ENCODE data around the gene CYB561A3. TPM values are rescaled to one million over a fixed set of nuclear protein-coding genes. Genes with fewer than 3 reads are reported as not detected.
A peak's percentile ranks its signal among the peaks of the same experiment; 100 is the strongest.

CYB561A3 gene
- polyA plus RNA-seq (2013, experiment 1 of 4): 23.1 TPM
- polyA plus RNA-seq (2013, experiment 2 of 4): 21.1 TPM
- 16.5 TPM for polyA plus RNA-seq (2013, experiment 3 of 4)
- polyA plus RNA-seq (2013, experiment 4 of 4): 15.2 TPM

- WGBS, 2 experiments: 0% methylated on average over 63 of the region's 63 CpGs
- H3K4me1 ChIP-seq (ENCODE audit: control insufficient read depth, insufficient read depth, low read length): peaks cover 6% of the 10 kb centered on the region
Measured at GRCh38 chr11:61361741-61362541, at the start of gene CYB561A3, which contains the start of gene TMEM138. Gene CYB561A3 (minus strand): TSS chr11:61361882. CDS start chr11:61356713, 5,169 bp downstream. Gene TMEM138 (plus strand): TSS chr11:61362374. CDS start chr11:61364391, 2,017 bp downstream.

GRCh38 chr11:61406991-61407728 is 45.5 kb upstream of the CYB561A3 start:
- no peaks in the 10 kb centered on the region for H3K27me3 ChIP-seq (ENCODE audit: control insufficient read depth, insufficient read depth, low read length, poor library complexity, severe bottlenecking)
- no peaks in the 10 kb centered on the region for H3K4me1 ChIP-seq (ENCODE audit: control insufficient read depth, insufficient read depth, low read length)
- no peak overlapping the region for H3K4me3 ChIP-seq (ENCODE audit: insufficient read depth, low read depth, low read length)
- no peak overlapping the region for H3K27ac ChIP-seq (ENCODE audit: insufficient read depth, low read depth, low read length, poor library complexity, severe bottlenecking)
- H3K9me3 ChIP-seq (ENCODE audit: control insufficient read depth, low read length): no peaks in the 10 kb centered on the region
- 95 to 96% methylated on average over 5 of the region's 5 CpGs for WGBS, 2 experiments
- peaks cover 86% of the 10 kb centered on the region for H3K36me3 ChIP-seq (ENCODE audit: control insufficient read depth, insufficient read depth, low read length)

More at GRCh38 chr11:61361741-61362541, at the start of gene CYB561A3, which contains the start of gene TMEM138:
- peak within 1 kb of the TSS; percentile 87 for H3K4me3 ChIP-seq (ENCODE audit: insufficient read depth, low read depth, low read length)
- H3K9me3 ChIP-seq (ENCODE audit: control insufficient read depth, low read length): no peaks in the 10 kb centered on the region
- peaks cover 22% of the 10 kb centered on the region for H3K36me3 ChIP-seq (ENCODE audit: control insufficient read depth, insufficient read depth, low read length)
- H3K27me3 ChIP-seq (ENCODE audit: control insufficient read depth, insufficient read depth, low read length, poor library complexity, severe bottlenecking): no peaks in the 10 kb centered on the region
- peak within 1 kb of the TSS; percentile 98 for H3K27ac ChIP-seq (ENCODE audit: insufficient read depth, low read depth, low read length, poor library complexity, severe bottlenecking)

GRCh38 chr11:61406067-61406466 is 44.4 kb upstream of the CYB561A3 start:
- no peak overlapping the region for H3K4me3 ChIP-seq (ENCODE audit: insufficient read depth, low read depth, low read length)
- H3K27ac ChIP-seq (ENCODE audit: insufficient read depth, low read depth, low read length, poor library complexity, severe bottlenecking): no peak overlapping the region
- 96% methylated on average over 2 of the region's 2 CpGs for WGBS, 2 experiments
- no peaks in the 10 kb centered on the region for H3K27me3 ChIP-seq (ENCODE audit: control insufficient read depth, insufficient read depth, low read length, poor library complexity, severe bottlenecking)
- H3K36me3 ChIP-seq (ENCODE audit: control insufficient read depth, insufficient read depth, low read length): peaks cover 75% of the 10 kb centered on the region
- no peaks in the 10 kb centered on the region for H3K9me3 ChIP-seq (ENCODE audit: control insufficient read depth, low read length)
- no peaks in the 10 kb centered on the region for H3K4me1 ChIP-seq (ENCODE audit: control insufficient read depth, insufficient read depth, low read length)

- Histone ChIP-seq H3K27ac (ENCODE audit: insufficient read depth, low read depth, low read length, poor library complexity, severe bottlenecking) (no peak overlapping the region), H3K36me3 (ENCODE audit: control insufficient read depth, insufficient read depth, low read length) (peaks cover 61% of the 10 kb centered on the region)
- 92 to 95% methylated on average over 3 to 4 of the region's 4 CpGs for WGBS, 2 experiments
Measured at GRCh38 chr11:61404641-61405040, 43.0 kb upstream of the CYB561A3 start.

GRCh38 chr11:61404103-61404502 is 42.4 kb upstream of the CYB561A3 start:
- no peaks in the 10 kb centered on the region for H3K27me3 ChIP-seq (ENCODE audit: control insufficient read depth, insufficient read depth, low read length, poor library complexity, severe bottlenecking)
- no peaks in the 10 kb centered on the region for H3K4me1 ChIP-seq (ENCODE audit: control insufficient read depth, insufficient read depth, low read length)
- H3K27ac ChIP-seq (ENCODE audit: insufficient read depth, low read depth, low read length, poor library complexity, severe bottlenecking): no peak overlapping the region
- no peak overlapping the region for H3K4me3 ChIP-seq (ENCODE audit: insufficient read depth, low read depth, low read length)
- no peaks in the 10 kb centered on the region for H3K9me3 ChIP-seq (ENCODE audit: control insufficient read depth, low read length)
- H3K36me3 ChIP-seq (ENCODE audit: control insufficient read depth, insufficient read depth, low read length): peaks cover 57% of the 10 kb centered on the region
- WGBS, 2 experiments: 98% methylated on average over 5 of the region's 5 CpGs

More at GRCh38 chr11:61404641-61405040, 43.0 kb upstream of the CYB561A3 start:
- Histone ChIP-seq H3K4me1 (ENCODE audit: control insufficient read depth, insufficient read depth, low read length) (no peaks in the 10 kb centered on the region), H3K9me3 (ENCODE audit: control insufficient read depth, low read length) (no peaks in the 10 kb centered on the region), H3K4me3 (ENCODE audit: insufficient read depth, low read depth, low read length) (no peak overlapping the region), H3K27me3 (ENCODE audit: control insufficient read depth, insufficient read depth, low read length, poor library complexity, severe bottlenecking) (no peaks in the 10 kb centered on the region)

- peaks cover 56% of the 10 kb centered on the region for H3K36me3 ChIP-seq (ENCODE audit: control insufficient read depth, insufficient read depth, low read length)
- no peaks in the 10 kb centered on the region for H3K9me3 ChIP-seq (ENCODE audit: control insufficient read depth, low read length)
- no peak overlapping the region for H3K27ac ChIP-seq (ENCODE audit: insufficient read depth, low read depth, low read length, poor library complexity, severe bottlenecking)
- WGBS, 2 experiments: 95 to 97% methylated on average over 1 of the region's 1 CpG
- H3K27me3 ChIP-seq (ENCODE audit: control insufficient read depth, insufficient read depth, low read length, poor library complexity, severe bottlenecking): no peaks in the 10 kb centered on the region
- no peaks in the 10 kb centered on the region for H3K4me1 ChIP-seq (ENCODE audit: control insufficient read depth, insufficient read depth, low read length)
- no peak overlapping the region for H3K4me3 ChIP-seq (ENCODE audit: insufficient read depth, low read depth, low read length)
Measured at GRCh38 chr11:61403658-61404057, 42.0 kb upstream of the CYB561A3 start.

- Histone ChIP-seq H3K36me3 (ENCODE audit: control insufficient read depth, insufficient read depth, low read length) (peaks cover 45% of the 10 kb centered on the region), H3K27ac (ENCODE audit: insufficient read depth, low read depth, low read length, poor library complexity, severe bottlenecking) (no peak overlapping the region)
- WGBS, 2 experiments: 93 to 97% methylated on average over 2 of the region's 2 CpGs
Measured at GRCh38 chr11:61401573-61401972, 39.9 kb upstream of the CYB561A3 start.

GRCh38 chr11:61401173-61401572 is 39.5 kb upstream of the CYB561A3 start:
- Histone ChIP-seq H3K4me3 (ENCODE audit: insufficient read depth, low read depth, low read length) (no peak overlapping the region), H3K9me3 (ENCODE audit: control insufficient read depth, low read length) (no peaks in the 10 kb centered on the region), H3K27ac (ENCODE audit: insufficient read depth, low read depth, low read length, poor library complexity, severe bottlenecking) (no peak overlapping the region), H3K27me3 (ENCODE audit: control insufficient read depth, insufficient read depth, low read length, poor library complexity, severe bottlenecking) (no peaks in the 10 kb centered on the region), H3K36me3 (ENCODE audit: control insufficient read depth, insufficient read depth, low read length) (peaks cover 44% of the 10 kb centered on the region), H3K4me1 (ENCODE audit: control insufficient read depth, insufficient read depth, low read length) (no peaks in the 10 kb centered on the region)
- WGBS, 2 experiments: 95% methylated on average over 2 of the region's 2 CpGs

More at GRCh38 chr11:61401573-61401972, 39.9 kb upstream of the CYB561A3 start:
- Histone ChIP-seq H3K27me3 (ENCODE audit: control insufficient read depth, insufficient read depth, low read length, poor library complexity, severe bottlenecking) (no peaks in the 10 kb centered on the region), H3K9me3 (ENCODE audit: control insufficient read depth, low read length) (no peaks in the 10 kb centered on the region), H3K4me3 (ENCODE audit: insufficient read depth, low read depth, low read length) (no peak overlapping the region), H3K4me1 (ENCODE audit: control insufficient read depth, insufficient read depth, low read length) (no peaks in the 10 kb centered on the region)

- Histone ChIP-seq H3K36me3 (ENCODE audit: control insufficient read depth, insufficient read depth, low read length) (peaks cover 20% of the 10 kb centered on the region), H3K27ac (ENCODE audit: insufficient read depth, low read depth, low read length, poor library complexity, severe bottlenecking) (no peak overlapping the region), H3K4me3 (ENCODE audit: insufficient read depth, low read depth, low read length) (peak overlapping the region; percentile 93), H3K9me3 (ENCODE audit: control insufficient read depth, low read length) (no peaks in the 10 kb centered on the region), H3K4me1 (ENCODE audit: control insufficient read depth, insufficient read depth, low read length) (no peaks in the 10 kb centered on the region), H3K27me3 (ENCODE audit: control insufficient read depth, insufficient read depth, low read length, poor library complexity, severe bottlenecking) (no peaks in the 10 kb centered on the region)
- 7 to 11% methylated on average over 15 of the region's 15 CpGs for WGBS, 2 experiments
Measured at GRCh38 chr11:61392981-61393595, 31.4 kb upstream of the CYB561A3 start.

Measured in ectodermal cell (in vitro differentiated cells).